ENCODE measurements around the gene HEXIM2. TPM values are rescaled to one million over a fixed set of nuclear protein-coding genes. Genes with fewer than 3 reads are reported as not detected.
"Not testable (repeated sequence)": the region's sequence is repeated elsewhere in the genome, so short reads cannot be mapped to it uniquely, and the experiment has no call there.

Gene HEXIM2
- polyA plus RNA-seq (ENCODE audit: insufficient read length in 10 of 10) = 1 to 10 TPM; 4.9 to 9.4 (median 7.3) TPM
- long read RNA-seq, donor 1, partial matches to known transcripts = 0 of 4 reads
- long read RNA-seq, donor 1, other reads (novel, unspliced or antisense) = 0 of 4 reads
- long read RNA-seq, donor 2, partial matches to known transcripts = 0 of 1 reads
- long read RNA-seq, donor 2, other reads (novel, unspliced or antisense) = 0 of 1 reads
- long read RNA-seq, donor 3 = 0 reads
- long read RNA-seq, donor 4, partial matches to known transcripts = 0 of 3 reads
- long read RNA-seq, donor 4, other reads (novel, unspliced or antisense) = 0 of 3 reads
- long read RNA-seq, donor 5, partial matches to known transcripts = 0 of 2 reads
- long read RNA-seq, donor 5, other reads (novel, unspliced or antisense) = 0 of 2 reads
- long read RNA-seq, donor 6, partial matches to known transcripts = 0 of 3 reads
- long read RNA-seq, donor 6, other reads (novel, unspliced or antisense) = 0 of 3 reads
- long read RNA-seq, donor 7, partial matches to known transcripts = 0 of 3 reads
- long read RNA-seq, donor 7, other reads (novel, unspliced or antisense) = 0 of 3 reads
- long read RNA-seq, donor 8, partial matches to known transcripts = 0 of 2 reads
- long read RNA-seq, donor 8, other reads (novel, unspliced or antisense) = 0 of 2 reads
- long read RNA-seq, donor 9 = 0 reads

- DNase-seq = peak; percentile 100
These were observed at the start of gene HEXIM2 for GRCh38 chr17:45161288-45162024. HEXIM2 (plus strand) TSS chr17:45161875; CDS start chr17:45162794, 919 bp downstream.

GRCh38 chr17:45112559-45113423 is 48.9 kb upstream of the HEXIM2 start:
- no peak for DNase-seq

- DNase-seq = no peak
These were observed 48.3 kb upstream of the HEXIM2 start for GRCh38 chr17:45113424-45113754.

- DNase-seq = no peak
These were observed 47.4 kb upstream of the HEXIM2 start for GRCh38 chr17:45114117-45114932.

- DNase-seq = no peak
These were observed 46.6 kb upstream of the HEXIM2 start for GRCh38 chr17:45115015-45115625.

GRCh38 chr17:45115871-45116270 is 45.8 kb upstream of the HEXIM2 start:
- DNase-seq = no peak

GRCh38 chr17:45116434-45117016 is 45.1 kb upstream of the HEXIM2 start:
- no peak for DNase-seq

GRCh38 chr17:45117334-45117733 is 44.3 kb upstream of the HEXIM2 start:
- DNase-seq = no peak

- no peak for DNase-seq
These were observed 43.6 kb upstream of the HEXIM2 start for GRCh38 chr17:45117848-45118646.

GRCh38 chr17:45118691-45119090 is 43.0 kb upstream of the HEXIM2 start:
- no peak for DNase-seq

- no peak for DNase-seq
These were observed 41.7 kb upstream of the HEXIM2 start for GRCh38 chr17:45119964-45120363.

- DNase-seq = no peak
These were observed 41.1 kb upstream of the HEXIM2 start for GRCh38 chr17:45120558-45120957.

- no peak for DNase-seq
These were observed 40.6 kb upstream of the HEXIM2 start for GRCh38 chr17:45121055-45121454.

GRCh38 chr17:45123076-45123770 is 38.5 kb upstream of the HEXIM2 start:
- DNase-seq = no peak

- DNase-seq = peak in 1 of 3 donors; percentile 66
These were observed 37.5 kb upstream of the HEXIM2 start for GRCh38 chr17:45123930-45124796.

- DNase-seq = not testable (repeated sequence)
These were observed 36.9 kb upstream of the HEXIM2 start for GRCh38 chr17:45124797-45125122.

- no peak for DNase-seq
These were observed 36.2 kb upstream of the HEXIM2 start for GRCh38 chr17:45125509-45125908.

- DNase-seq = no peak
These were observed 34.5 kb upstream of the HEXIM2 start for GRCh38 chr17:45127207-45127547.
